ENCODE results near the gene LAMB4. TPM values are rescaled to one million over a fixed set of nuclear protein-coding genes. Genes with fewer than 3 reads are reported as not detected.

Gene LAMB4
- total RNA-seq, 2 experiments from 2014 or later = not detected

GRCh38 chr7:108072739-108073138 lies 57.4 kb downstream of the LAMB4 start:
- no peak for DNase-seq

GRCh38 chr7:108072116-108072515 lies 58.0 kb downstream of the LAMB4 start:
- H3K4me1 Mint-ChIP-seq (ENCODE audit: low read depth) = no peaks in the 10 kb centered on the region
- TF ChIP-seq CTCF (IDR thresholded peaks at IDR 0.05) = no peak
- H3K27ac Mint-ChIP-seq = no peak overlapping the region
- no peaks in the 10 kb centered on the region for H3K9me3 Mint-ChIP-seq
- H3K27me3 Mint-ChIP-seq = peaks cover 3% of the 10 kb centered on the region
- no peak for DNase-seq
- H3K36me3 Mint-ChIP-seq (ENCODE audit: low read depth) = no peaks in the 10 kb centered on the region
- no peak for ATAC-seq
- intact Hi-C loops (cut with micrococcal nuclease) = no loop called here
- H3K4me3 Mint-ChIP-seq = no peak overlapping the region
- ChIA-PET POLR2A (no interaction called here), CTCF (no interaction called here)

More at GRCh38 chr7:108072739-108073138, 57.4 kb downstream of the LAMB4 start:
- H3K4me1 Mint-ChIP-seq (ENCODE audit: low read depth) = no peaks in the 10 kb centered on the region
- intact Hi-C loops (cut with micrococcal nuclease) = no loop called here
- peaks cover 3% of the 10 kb centered on the region for H3K27me3 Mint-ChIP-seq
- no peak overlapping the region for H3K27ac Mint-ChIP-seq
- no peak for TF ChIP-seq CTCF (IDR thresholded peaks at IDR 0.05)
- no peak for ATAC-seq
- H3K36me3 Mint-ChIP-seq (ENCODE audit: low read depth) = no peaks in the 10 kb centered on the region
- H3K9me3 Mint-ChIP-seq = no peaks in the 10 kb centered on the region
- no peak overlapping the region for H3K4me3 Mint-ChIP-seq
- ChIA-PET POLR2A (no interaction called here), CTCF (interaction anchor here (1.2 kb wide), 1 partner anchor 15 kb away, joined by 3 read pairs; no protein-coding TSS in a partner anchor)

- H3K36me3 Mint-ChIP-seq (ENCODE audit: low read depth) = no peaks in the 10 kb centered on the region
- no peak for DNase-seq
- peaks cover 3% of the 10 kb centered on the region for H3K27me3 Mint-ChIP-seq
- H3K4me1 Mint-ChIP-seq (ENCODE audit: low read depth) = no peaks in the 10 kb centered on the region
- CTCF ChIA-PET = no interaction called here
- no peak overlapping the region for H3K27ac Mint-ChIP-seq
- no peak for ATAC-seq
- H3K4me3 Mint-ChIP-seq = no peak overlapping the region
- H3K9me3 Mint-ChIP-seq = no peaks in the 10 kb centered on the region
- POLR2A ChIA-PET = no interaction called here
- TF ChIP-seq CTCF (IDR thresholded peaks at IDR 0.05) = no peak
- intact Hi-C loops (cut with micrococcal nuclease) = no loop called here
Measured at GRCh38 chr7:108071551-108071950, 58.6 kb downstream of the LAMB4 start.

- H3K36me3 Mint-ChIP-seq (ENCODE audit: low read depth) = no peaks in the 10 kb centered on the region
- ATAC-seq (no peak), DNase-seq (no peak)
- no peaks in the 10 kb centered on the region for H3K9me3 Mint-ChIP-seq
- intact Hi-C loops (cut with micrococcal nuclease) = no loop called here
- ChIA-PET POLR2A (no interaction called here), CTCF (no interaction called here)
- TF ChIP-seq CTCF (IDR thresholded peaks at IDR 0.05) = no peak
- peaks cover 1% of the 10 kb centered on the region for H3K27me3 Mint-ChIP-seq
- no peaks in the 10 kb centered on the region for H3K4me1 Mint-ChIP-seq (ENCODE audit: low read depth)
- H3K27ac Mint-ChIP-seq = no peak overlapping the region
- H3K4me3 Mint-ChIP-seq = no peak overlapping the region
Measured at GRCh38 chr7:108069646-108070045, 60.5 kb downstream of the LAMB4 start.

GRCh38 chr7:108067844-108068243 lies 62.3 kb downstream of the LAMB4 start:
- intact Hi-C loops (cut with micrococcal nuclease) = no loop called here
- Mint-ChIP-seq H3K27me3 (peaks cover 1% of the 10 kb centered on the region), H3K9me3 (no peaks in the 10 kb centered on the region), H3K4me3 (no peak overlapping the region), H3K36me3 (ENCODE audit: low read depth) (no peaks in the 10 kb centered on the region), H3K27ac (no peak overlapping the region), H3K4me1 (ENCODE audit: low read depth) (no peaks in the 10 kb centered on the region)
- no peak for DNase-seq
- no peak for TF ChIP-seq CTCF (IDR thresholded peaks at IDR 0.05)
- ChIA-PET POLR2A (interaction anchor here (0.7 kb wide), 1 partner anchor 14 kb away, joined by 3 read pairs; no protein-coding TSS in a partner anchor), CTCF (interaction anchor here (1.3 kb wide), 1 partner anchor 78 kb away, joined by 6 read pairs; no protein-coding TSS in a partner anchor)
- ATAC-seq = no peak
